HS-5 (cell line): ENCODE data around the gene SPTBN1.
A peak's percentile ranks its signal among the peaks of the same experiment; 100 is the strongest.

ENCODE experiments used
- DNase-seq: peaks from one replicate; pipeline ENCODE4 v3.0.0-alpha.2; 2012; ENCODE audit warnings: low read depth

The SPTBN1 gene

GRCh38 chr2:54613386-54613785 lies 157.3 kb downstream of the SPTBN1 start:
- DNase-seq: no peak

DNA sequence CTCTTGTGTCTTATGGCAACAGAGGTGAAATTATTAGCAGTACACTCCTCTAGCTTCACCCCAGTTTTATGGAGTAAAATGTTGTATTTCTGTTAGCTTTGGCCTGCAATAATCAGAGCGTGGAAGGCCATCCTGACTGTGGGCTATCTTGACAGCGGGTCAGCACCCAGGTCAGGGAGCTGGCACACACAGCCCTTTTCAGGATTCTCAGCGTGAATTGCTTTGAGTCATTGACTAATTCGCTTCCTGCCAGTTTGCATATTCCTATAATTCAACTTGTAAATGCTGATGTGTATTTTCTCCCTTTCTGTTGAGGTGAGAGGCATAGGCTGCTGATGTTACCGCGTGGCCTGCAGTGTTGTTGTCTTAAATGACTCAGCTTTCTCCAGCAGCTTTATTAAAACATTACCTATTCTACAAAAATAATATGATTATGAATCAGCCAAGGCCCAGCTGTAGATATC lies 157.7 kb downstream of the SPTBN1 start:
- peak; percentile 6 for DNase-seq

GRCh38 chr2:54614819-54615218 lies 158.7 kb downstream of the SPTBN1 start:
- no peak for DNase-seq

DNA sequence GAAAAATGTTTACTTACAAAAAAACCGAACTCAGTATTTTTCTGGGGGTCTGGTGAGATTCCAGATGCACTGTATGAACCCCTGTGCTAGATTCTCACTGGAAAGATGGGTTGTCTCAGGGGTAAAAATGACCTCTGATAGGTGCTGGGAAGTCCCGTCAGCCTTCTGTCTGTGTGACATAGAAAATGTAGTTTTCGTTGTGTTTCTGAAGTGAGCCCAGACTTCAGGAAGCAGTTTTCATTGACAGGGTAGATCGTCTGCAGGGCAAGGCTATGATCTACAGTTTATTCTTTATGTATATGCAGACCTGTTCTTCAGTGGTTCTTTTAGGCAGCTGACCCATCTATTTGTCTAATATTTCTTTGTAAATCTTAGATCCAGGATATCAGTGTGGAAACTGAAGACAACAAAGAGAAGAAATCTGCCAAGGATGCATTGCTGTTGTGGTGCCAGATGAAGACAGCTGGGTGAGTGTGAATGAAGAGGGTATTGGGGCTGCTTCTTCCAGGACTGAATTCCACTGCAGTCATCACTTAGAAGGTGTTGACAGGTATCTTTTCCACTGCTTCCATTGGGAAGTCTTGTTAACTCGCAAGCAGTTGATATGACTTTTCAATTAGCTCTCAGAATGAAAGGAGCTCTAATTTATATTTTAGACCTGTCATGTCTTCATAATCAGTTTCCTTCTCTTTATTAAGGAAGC lies 159.9 kb downstream of the SPTBN1 start:
- DNase-seq: no peak

DNA sequence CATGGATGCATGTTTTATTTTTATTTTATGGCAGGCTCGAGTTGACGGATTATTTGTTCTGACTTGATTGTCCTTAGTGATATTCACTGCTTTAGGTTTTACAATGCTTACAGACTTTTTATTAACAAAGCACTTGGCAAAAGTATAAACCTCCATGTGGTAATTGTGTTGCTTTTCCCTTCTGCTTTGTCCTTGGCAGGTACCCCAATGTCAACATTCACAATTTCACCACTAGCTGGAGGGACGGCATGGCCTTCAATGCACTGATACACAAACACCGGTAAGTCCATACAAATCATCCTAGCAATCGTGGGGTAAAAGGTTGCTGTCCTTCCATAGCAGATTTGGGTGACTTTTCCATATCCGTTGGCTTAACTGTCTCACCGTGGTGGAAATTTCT lies 161.3 kb downstream of the SPTBN1 start:
- no peak for DNase-seq

DNA sequence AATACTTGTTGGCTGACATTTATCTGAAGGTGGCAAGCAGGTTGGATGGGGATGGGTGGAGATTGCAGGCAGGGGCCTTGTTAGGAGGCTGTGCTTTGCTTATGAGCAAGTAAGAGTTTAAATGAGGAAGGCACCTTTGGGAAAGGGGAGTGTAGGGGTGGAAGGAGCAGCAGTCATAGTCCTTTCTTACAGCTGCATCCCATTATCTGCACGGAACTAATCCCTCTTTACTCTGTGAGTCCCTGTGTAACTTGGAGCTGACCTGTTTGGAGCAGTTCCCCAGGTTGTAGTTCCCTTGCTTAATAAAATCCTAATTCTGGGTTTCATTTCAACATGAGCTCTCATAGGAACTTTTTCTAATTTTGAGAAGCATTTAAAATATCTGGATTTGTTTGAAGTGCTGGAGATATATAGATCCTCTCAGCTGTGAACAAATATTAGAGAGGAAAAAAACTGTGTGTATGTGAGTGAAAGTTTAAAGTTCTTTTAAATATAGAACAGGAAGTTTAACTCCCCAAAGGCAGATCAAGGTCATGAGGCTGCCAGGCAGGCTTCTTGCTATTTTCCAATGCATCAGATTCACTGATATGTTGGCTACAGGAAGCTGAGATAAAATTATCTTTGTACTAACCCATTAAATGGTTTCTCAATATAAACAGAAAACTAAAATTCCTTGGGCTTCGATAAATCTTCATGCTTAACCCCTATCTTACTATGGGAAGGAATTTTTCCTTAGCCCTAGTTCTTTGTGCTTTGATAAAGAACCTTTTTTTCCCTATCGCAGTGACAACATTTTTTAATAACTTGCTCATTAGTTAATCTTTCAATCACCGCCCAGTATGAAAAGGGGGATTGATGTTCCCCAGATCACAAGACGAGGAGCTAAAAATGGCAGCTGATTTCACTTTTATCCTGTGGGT lies 162.8 kb downstream of the SPTBN1 start:
- no peak for DNase-seq

DNA sequence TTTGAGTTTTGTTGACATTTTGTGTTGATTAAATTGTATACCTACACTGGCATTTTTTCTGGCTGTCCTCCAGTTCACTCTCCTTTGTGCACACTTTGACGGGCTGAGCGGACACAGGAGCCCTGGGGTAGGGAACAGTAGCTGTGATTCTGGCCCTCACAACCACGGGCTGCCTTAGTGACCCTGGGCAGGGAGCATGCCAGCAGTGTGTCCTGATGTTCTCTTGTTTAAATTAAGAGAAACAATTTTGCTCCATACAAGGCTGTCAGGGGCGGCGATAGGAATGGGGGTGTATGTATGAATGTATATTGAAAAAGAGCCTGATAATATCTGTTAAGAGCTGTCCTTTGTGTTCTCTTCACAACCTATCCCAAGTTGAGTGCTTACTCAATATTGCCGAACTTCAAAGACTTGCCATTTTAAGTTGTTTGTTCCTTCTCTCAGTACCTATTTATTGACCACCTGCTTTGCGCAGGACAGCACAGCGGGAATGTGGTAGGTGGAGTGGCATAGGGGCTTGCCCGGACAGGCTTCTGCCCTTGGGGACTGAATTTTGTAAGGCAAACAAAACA lies 163.6 kb downstream of the SPTBN1 start:
- DNase-seq: no peak

DNA sequence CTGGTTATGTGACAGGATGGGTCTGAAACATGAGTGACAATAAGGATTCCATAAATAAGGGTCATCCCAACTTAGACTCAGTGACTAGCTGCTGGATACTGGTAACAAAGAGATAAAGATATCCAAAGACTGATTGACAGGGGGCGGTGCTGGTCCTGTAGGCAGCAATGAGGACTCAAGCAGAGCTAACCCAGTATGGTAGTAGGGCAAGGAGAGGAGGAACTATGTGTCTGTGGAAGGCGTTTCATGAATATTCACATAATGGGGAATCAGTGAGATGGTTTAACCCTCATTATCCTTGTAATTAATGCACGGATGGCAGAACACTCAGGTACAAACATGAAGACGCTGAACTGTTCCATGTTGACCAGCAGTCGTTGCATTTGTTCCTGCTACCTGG lies 164.8 kb downstream of the SPTBN1 start:
- no peak for DNase-seq

GRCh38 chr2:54624591-54625071 lies 168.5 kb downstream of the SPTBN1 start:
- DNase-seq: no peak

DNA sequence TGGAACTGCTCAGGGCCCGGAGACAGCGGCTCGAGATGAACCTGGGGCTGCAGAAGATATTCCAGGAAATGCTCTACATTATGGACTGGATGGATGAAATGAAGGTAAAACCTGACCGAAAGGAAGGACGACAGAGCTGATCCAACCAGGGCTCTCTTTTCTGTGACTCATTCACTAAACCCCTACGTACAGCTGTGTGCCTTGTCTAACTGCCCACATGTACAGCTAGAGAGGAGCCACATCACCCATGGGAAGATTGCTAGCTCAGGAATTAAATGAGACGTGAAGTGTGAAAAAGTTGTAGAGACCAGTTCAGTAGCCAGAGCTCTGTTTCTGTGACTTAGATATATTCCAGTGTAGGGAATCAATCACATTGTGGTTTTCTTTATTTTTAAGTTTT lies 170.0 kb downstream of the SPTBN1 start:
- no peak for DNase-seq

- no peak for DNase-seq
Measured at GRCh38 chr2:54626884-54627283, 170.8 kb downstream of the SPTBN1 start.

DNA sequence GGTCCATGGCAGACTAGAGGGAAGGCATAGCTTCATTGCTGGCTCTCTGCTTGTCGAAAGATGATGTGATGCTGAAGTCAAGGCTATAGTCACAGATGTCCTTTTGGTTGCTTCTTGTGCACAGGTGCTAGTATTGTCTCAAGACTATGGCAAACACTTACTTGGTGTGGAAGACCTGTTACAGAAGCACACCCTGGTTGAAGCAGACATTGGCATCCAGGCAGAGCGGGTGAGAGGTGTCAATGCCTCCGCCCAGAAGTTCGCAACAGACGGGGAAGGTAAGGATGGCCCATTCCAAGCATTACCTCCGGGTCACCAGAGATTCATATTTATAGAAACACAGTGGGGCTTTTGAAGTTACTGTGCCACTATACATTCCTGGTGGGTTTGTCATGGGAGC lies 171.8 kb downstream of the SPTBN1 start:
- DNase-seq: no peak

- no peak for DNase-seq
Measured at GRCh38 chr2:54628418-54628817, 172.3 kb downstream of the SPTBN1 start.

- DNase-seq: no peak
Measured at GRCh38 chr2:54628957-54629356, 172.8 kb downstream of the SPTBN1 start.

GRCh38 chr2:54629390-54629789 lies 173.3 kb downstream of the SPTBN1 start:
- DNase-seq: no peak

GRCh38 chr2:54629914-54630857 lies 174.1 kb downstream of the SPTBN1 start:
- no peak for DNase-seq

DNA sequence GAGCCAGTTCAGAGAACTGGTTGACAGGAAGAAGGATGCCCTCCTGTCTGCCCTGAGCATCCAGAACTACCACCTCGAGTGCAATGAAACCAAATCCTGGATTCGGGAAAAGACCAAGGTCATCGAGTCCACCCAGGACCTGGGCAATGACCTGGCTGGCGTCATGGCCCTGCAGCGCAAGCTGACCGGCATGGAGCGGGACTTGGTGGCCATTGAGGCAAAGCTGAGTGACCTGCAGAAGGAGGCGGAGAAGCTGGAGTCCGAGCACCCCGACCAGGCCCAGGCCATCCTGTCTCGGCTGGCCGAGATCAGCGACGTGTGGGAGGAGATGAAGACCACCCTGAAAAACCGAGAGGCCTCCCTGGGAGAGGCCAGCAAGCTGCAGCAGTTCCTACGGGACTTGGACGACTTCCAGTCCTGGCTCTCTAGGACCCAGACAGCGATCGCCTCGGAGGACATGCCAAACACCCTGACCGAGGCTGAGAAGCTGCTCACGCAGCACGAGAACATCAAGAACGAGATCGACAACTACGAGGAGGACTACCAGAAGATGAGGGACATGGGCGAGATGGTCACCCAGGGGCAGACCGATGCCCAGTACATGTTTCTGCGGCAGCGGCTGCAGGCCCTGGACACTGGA lies 174.9 kb downstream of the SPTBN1 start:
- DNase-seq: no peak

GRCh38 chr2:54631755-54632154 lies 175.6 kb downstream of the SPTBN1 start:
- DNase-seq: no peak

DNA sequence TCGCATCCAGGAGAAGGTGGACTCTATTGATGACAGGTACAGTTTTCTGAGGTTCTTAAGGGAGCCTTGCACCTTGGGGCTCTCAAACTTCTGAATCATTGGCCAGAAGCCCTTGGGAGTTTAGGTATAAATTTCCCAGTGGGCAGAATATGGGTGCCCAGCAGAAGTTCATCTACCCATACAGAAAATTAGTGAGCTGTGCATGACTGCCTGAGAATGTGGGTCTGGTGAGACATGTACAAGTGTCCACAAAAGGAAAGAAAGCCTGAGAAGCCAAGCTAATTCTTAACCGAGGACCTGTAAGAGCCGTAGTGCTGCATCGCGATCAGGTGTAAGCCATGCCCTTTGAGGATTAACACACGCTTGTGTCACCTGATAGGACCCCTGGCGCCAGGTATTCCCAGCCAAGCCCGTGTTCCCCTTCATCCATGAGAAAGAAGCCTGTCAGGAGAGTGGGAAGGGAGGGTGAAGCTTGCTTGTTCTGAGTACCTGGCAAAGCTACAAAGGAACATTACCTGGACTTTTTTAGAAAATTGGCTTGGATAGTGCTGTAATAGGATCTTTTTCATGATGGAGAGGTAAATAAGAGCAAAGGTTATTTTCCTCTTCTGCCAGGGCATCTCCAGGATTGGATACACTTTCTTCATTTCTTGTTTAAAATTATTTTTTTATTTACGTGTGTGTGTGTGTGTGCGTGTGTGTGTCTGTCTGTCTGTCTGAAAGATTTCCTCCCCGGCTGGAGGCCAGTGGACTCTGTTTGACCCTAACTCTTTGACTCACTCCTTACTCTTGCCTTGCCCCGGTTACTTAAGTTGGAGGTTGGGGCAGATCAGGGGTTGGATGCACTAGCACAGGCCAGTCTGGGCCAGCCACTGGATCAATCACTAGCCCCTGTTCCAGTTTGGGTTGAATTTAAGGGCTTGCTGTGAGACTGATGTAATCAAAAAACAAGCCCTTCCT lies 176.9 kb downstream of the SPTBN1 start:
- DNase-seq: no peak

DNA sequence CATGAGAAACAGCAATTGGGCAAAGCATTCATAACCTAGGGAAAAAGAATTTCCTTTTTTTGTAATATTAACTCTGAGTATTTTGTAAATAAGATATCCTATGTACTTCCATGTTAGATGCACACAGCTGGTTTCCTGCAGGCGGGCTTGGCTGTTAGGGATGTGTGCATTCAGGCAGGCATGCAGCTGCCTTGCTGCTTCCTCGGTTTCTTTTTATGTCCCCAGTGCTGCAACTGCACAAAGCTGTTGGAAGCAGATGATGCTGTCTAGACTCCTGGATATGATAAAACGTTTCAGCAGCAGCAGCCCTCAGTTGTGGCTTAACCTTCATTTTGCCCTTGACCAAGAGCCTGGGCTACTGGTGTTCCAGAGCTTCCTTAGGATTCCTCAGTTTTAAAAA lies 177.9 kb downstream of the SPTBN1 start:
- no peak for DNase-seq
